Measurements from ENCODE around the gene DEDD. TPM values are rescaled to one million over a fixed set of nuclear protein-coding genes. Genes with fewer than 3 reads are reported as not detected.

DEDD gene
- total RNA-seq, 1 experiment from 2014 or later: 39.2 TPM

DNA sequence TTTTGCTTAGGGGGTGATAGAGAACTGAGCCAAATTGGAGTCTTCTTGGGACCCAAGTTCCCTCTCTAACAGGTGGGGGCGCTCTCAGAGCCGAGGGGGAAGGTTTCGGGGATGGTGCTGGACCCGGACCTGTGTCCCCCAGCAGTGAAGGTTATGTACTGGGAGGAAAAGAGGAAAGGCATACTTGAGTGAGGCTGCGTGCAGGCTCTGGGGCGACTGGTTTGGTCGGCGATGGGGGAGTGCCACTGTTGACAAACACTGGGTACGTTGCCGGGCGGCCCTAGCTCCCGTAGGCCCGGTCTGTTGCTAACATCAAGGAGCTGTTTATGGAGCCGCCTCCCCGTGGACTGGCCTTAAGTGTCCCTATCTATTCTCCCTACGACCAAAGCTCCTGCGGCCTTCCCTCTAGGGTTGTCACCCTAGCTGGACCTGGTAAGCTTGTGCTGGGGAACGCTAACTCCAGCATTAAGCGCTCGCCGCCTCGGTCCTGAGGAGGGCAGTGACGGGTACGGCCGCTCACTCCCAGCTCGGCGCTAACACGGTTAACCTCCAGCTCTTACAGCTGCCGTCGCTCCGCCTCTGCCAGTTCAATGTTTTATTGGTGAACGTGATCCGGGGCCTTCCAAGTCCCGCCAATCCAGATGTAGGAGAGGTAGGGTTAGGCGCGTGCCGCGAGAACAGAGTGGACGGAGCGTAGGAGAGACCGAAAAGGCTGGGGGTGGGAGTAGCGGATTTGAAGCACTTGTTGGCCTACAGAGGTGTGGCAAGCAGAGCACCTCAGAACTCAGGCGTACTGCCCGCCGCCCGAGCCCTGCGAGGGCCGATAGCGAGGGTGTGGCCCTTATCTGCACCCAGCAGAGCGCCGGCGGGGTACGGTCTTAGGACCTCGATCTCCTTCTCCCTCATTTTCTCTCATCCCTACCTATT lies 33.5 kb upstream of the DEDD start, which contains the start of gene PPOX (continued):
- TF ChIP-seq HMGXB4 (CRISPR knock-in tag; IDR thresholded peaks at IDR 0.05) (no peak; the same call in 1 of the 2 replicates), JUN (CRISPR knock-in tag; IDR thresholded peaks at IDR 0.05) (no peak), NR2C2 (CRISPR knock-in tag; IDR thresholded peaks at IDR 0.05) (no peak), PRDM15 (CRISPR knock-in tag; IDR thresholded peaks at IDR 0.05) (peak; percentile 33; the same call in 1 of the 2 replicates), ZNF425 (CRISPR knock-in tag; conservative IDR thresholded peaks at IDR 0.05) (no peak), TEAD4 (CRISPR knock-in tag; IDR thresholded peaks at IDR 0.05) (no peak), NFATC4 (CRISPR knock-in tag; IDR thresholded peaks at IDR 0.05) (no peak), ZNF232 (CRISPR knock-in tag; IDR thresholded peaks at IDR 0.05) (0 out of 2 replicates have a peak, but pooled peaks have one; percentile 19), JAZF1 (CRISPR knock-in tag; IDR thresholded peaks at IDR 0.05) (no peak), STAT6 (CRISPR knock-in tag; conservative IDR thresholded peaks at IDR 0.05; ENCODE audit: low read depth) (no peak), FOXP1 (CRISPR knock-in tag; IDR thresholded peaks at IDR 0.05; ENCODE audit: borderline replicate concordance) (no peak), CREM (CRISPR knock-in tag; IDR thresholded peaks at IDR 0.05) (peak; percentile 64; the same call in 1 of the 2 replicates)
- TF ChIP-seq, protein P1, sequence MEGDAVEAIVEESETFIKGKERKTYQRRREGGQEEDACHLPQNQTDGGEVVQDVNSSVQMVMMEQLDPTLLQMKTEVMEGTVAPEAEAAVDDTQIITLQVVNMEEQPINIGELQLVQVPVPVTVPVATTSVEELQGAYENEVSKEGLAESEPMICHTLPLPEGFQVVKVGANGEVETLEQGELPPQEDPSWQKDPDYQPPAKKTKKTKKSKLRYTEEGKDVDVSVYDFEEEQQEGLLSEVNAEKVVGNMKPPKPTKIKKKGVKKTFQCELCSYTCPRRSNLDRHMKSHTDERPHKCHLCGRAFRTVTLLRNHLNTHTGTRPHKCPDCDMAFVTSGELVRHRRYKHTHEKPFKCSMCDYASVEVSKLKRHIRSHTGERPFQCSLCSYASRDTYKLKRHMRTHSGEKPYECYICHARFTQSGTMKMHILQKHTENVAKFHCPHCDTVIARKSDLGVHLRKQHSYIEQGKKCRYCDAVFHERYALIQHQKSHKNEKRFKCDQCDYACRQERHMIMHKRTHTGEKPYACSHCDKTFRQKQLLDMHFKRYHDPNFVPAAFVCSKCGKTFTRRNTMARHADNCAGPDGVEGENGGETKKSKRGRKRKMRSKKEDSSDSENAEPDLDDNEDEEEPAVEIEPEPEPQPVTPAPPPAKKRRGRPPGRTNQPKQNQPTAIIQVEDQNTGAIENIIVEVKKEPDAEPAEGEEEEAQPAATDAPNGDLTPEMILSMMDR (IDR thresholded peaks at IDR 0.05): peak; percentile 28; the same call in 1 of the 2 replicates
- TF ChIP-seq, protein P2, sequence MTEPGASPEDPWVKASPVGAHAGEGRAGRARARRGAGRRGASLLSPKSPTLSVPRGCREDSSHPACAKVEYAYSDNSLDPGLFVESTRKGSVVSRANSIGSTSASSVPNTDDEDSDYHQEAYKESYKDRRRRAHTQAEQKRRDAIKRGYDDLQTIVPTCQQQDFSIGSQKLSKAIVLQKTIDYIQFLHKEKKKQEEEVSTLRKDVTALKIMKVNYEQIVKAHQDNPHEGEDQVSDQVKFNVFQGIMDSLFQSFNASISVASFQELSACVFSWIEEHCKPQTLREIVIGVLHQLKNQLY (CRISPR knock-in tag; IDR thresholded peaks at IDR 0.05): no peak
- TF ChIP-seq, protein P3, sequence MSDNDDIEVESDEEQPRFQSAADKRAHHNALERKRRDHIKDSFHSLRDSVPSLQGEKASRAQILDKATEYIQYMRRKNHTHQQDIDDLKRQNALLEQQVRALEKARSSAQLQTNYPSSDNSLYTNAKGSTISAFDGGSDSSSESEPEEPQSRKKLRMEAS (CRISPR knock-in tag; IDR thresholded peaks at IDR 0.05): peak; percentile 78
- TF ChIP-seq, protein P4, sequence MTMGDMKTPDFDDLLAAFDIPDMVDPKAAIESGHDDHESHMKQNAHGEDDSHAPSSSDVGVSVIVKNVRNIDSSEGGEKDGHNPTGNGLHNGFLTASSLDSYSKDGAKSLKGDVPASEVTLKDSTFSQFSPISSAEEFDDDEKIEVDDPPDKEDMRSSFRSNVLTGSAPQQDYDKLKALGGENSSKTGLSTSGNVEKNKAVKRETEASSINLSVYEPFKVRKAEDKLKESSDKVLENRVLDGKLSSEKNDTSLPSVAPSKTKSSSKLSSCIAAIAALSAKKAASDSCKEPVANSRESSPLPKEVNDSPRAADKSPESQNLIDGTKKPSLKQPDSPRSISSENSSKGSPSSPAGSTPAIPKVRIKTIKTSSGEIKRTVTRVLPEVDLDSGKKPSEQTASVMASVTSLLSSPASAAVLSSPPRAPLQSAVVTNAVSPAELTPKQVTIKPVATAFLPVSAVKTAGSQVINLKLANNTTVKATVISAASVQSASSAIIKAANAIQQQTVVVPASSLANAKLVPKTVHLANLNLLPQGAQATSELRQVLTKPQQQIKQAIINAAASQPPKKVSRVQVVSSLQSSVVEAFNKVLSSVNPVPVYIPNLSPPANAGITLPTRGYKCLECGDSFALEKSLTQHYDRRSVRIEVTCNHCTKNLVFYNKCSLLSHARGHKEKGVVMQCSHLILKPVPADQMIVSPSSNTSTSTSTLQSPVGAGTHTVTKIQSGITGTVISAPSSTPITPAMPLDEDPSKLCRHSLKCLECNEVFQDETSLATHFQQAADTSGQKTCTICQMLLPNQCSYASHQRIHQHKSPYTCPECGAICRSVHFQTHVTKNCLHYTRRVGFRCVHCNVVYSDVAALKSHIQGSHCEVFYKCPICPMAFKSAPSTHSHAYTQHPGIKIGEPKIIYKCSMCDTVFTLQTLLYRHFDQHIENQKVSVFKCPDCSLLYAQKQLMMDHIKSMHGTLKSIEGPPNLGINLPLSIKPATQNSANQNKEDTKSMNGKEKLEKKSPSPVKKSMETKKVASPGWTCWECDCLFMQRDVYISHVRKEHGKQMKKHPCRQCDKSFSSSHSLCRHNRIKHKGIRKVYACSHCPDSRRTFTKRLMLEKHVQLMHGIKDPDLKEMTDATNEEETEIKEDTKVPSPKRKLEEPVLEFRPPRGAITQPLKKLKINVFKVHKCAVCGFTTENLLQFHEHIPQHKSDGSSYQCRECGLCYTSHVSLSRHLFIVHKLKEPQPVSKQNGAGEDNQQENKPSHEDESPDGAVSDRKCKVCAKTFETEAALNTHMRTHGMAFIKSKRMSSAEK (CRISPR knock-in tag; IDR thresholded peaks at IDR 0.05; ENCODE audit: borderline replicate concordance): no peak
- TF ChIP-seq, protein P5, sequence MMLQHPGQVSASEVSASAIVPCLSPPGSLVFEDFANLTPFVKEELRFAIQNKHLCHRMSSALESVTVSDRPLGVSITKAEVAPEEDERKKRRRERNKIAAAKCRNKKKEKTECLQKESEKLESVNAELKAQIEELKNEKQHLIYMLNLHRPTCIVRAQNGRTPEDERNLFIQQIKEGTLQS (CRISPR knock-in tag; conservative IDR thresholded peaks at IDR 0.05): no peak

All from WTC11 (cell line).